Mucosa of descending colon (tissue), 3 donors: ENCODE results near the gene GOLGA6L7. TPM values are rescaled to one million over a fixed set of nuclear protein-coding genes. Genes with fewer than 3 reads are reported as not detected.

Experiments used
- ATAC-seq: fragments of 200-7000 bp; cut with Tn5 transposase; one replicate; pipeline ENCODE4 v1.9.1; 2020; ENCODE audit warnings: mild to moderate bottlenecking, moderate library complexity
- DNase-seq, 3 donors: peaks; one replicate each; pipeline ENCODE4 v3.0.0-alpha.2; 2020
- H3K36me3 ChIP-seq: fragments of 200-600 bp; one replicate; pipeline ENCODE4 v1.8.0; 2021; ENCODE audit warnings: low read depth, mild to moderate bottlenecking
- H3K4me1 ChIP-seq: fragments of 200-600 bp; one replicate; pipeline ENCODE4 v1.8.0; 2021; ENCODE audit warnings: low read depth, mild to moderate bottlenecking
- H3K4me3 ChIP-seq: fragments of 200-600 bp; one replicate; pipeline ENCODE4 v1.8.0; 2021; ENCODE audit warnings: mild to moderate bottlenecking
- H3K9me3 ChIP-seq: fragments of 200-600 bp; one replicate; pipeline ENCODE4 v1.8.0; 2021; ENCODE audit warnings: mild to moderate bottlenecking
- intact Hi-C, 2 donors: fragments of 100-400 bp; cut with DNase I in 1 of 2; cut with micrococcal nuclease in 1 of 2; formaldehyde crosslinking; loops; one replicate each; pipeline versions ENCODE4 v1.11.0 to v1.11.1; 2022; cut with DNase I, micrococcal nuclease
- total RNA-seq, 3 donors: library from RNA; stranded (reverse); fragmentation: NEBNext Ultra II Directional in 2 of 3; extraction: Animal tissue kit (Norgen Biotek cat#: 25700) in 2 of 3; gene quantifications; one replicate each; pipeline versions ENCODE4 v1.2.1 to v1.2.4, GENCODE V29; 2021 to 2023
- TF ChIP-seq, protein P1 (sequence below): fragments of 200-600 bp; IDR thresholded peaks from one replicate; pipeline ENCODE4 v1.8.0; 2022; ENCODE audit warnings: antibody characterized with exemption, mild to moderate bottlenecking
- donor health status: DM: no; HTN: no; CAD: no; lungs with moderate emphysema.
- donor health status: DM: no; HTN: no; CAD: no.
- donor health status: DM: no; HTN: yes; CAD: no.

The GOLGA6L7 gene
- total RNA-seq, 3 donors from 2014 or later: not detected

DNA sequence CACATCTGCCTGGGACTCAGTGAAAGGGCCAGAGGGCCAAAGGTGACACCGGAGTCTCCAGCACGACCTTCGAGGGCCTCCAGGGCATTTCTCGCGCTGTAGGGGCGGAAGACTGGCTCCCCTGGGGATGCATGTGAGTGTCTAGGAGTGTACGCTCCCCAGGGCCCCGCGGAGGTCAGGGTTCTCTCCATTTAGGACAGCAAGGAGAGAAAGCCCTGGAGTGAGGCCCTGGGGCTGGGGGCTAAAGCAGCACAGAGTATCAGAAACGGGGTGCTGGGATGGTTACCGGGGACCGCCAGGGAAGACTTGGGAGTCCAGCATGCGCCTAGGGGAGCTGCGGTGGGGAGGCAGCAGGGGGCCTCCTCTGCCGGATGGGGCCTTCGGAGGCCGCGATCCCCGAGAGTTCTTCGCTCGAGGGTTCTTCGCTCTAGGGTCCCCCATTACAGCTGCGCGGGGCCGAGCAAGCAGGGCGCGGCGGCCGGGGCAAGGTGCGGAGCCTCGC is 36.7 kb upstream of the GOLGA6L7 start:
- no peaks in the 10 kb centered on the region for H3K9me3 ChIP-seq
- ATAC-seq (no peak), DNase-seq (no peak)
- H3K4me3 ChIP-seq: no peak overlapping the region
- no peaks in the 10 kb centered on the region for H3K36me3 ChIP-seq
- peaks cover 3% of the 10 kb centered on the region for H3K4me1 ChIP-seq
- TF ChIP-seq, protein P1, sequence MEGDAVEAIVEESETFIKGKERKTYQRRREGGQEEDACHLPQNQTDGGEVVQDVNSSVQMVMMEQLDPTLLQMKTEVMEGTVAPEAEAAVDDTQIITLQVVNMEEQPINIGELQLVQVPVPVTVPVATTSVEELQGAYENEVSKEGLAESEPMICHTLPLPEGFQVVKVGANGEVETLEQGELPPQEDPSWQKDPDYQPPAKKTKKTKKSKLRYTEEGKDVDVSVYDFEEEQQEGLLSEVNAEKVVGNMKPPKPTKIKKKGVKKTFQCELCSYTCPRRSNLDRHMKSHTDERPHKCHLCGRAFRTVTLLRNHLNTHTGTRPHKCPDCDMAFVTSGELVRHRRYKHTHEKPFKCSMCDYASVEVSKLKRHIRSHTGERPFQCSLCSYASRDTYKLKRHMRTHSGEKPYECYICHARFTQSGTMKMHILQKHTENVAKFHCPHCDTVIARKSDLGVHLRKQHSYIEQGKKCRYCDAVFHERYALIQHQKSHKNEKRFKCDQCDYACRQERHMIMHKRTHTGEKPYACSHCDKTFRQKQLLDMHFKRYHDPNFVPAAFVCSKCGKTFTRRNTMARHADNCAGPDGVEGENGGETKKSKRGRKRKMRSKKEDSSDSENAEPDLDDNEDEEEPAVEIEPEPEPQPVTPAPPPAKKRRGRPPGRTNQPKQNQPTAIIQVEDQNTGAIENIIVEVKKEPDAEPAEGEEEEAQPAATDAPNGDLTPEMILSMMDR: no peak
- intact Hi-C loops: no loop called here

GRCh38 chr15:28884151-28884940 is 35.9 kb upstream of the GOLGA6L7 start:
- intact Hi-C loops: no loop called here
- DNase-seq: no peak
- Histone ChIP-seq H3K9me3 (no peaks in the 10 kb centered on the region), H3K4me3 (no peak overlapping the region), H3K4me1 (peaks cover 3% of the 10 kb centered on the region), H3K36me3 (no peaks in the 10 kb centered on the region)
- TF ChIP-seq, protein P1: no peak
- no peak for ATAC-seq

- ATAC-seq (no peak), DNase-seq (no peak)
- TF ChIP-seq, protein P1: no peak
- peaks cover 1% of the 10 kb centered on the region for H3K4me1 ChIP-seq
- H3K9me3 ChIP-seq: no peaks in the 10 kb centered on the region
- intact Hi-C loops: no loop called here
- no peak overlapping the region for H3K4me3 ChIP-seq
- H3K36me3 ChIP-seq: no peaks in the 10 kb centered on the region
Observed at GRCh38 chr15:28881600-28881999, 33.2 kb upstream of the GOLGA6L7 start.

DNA sequence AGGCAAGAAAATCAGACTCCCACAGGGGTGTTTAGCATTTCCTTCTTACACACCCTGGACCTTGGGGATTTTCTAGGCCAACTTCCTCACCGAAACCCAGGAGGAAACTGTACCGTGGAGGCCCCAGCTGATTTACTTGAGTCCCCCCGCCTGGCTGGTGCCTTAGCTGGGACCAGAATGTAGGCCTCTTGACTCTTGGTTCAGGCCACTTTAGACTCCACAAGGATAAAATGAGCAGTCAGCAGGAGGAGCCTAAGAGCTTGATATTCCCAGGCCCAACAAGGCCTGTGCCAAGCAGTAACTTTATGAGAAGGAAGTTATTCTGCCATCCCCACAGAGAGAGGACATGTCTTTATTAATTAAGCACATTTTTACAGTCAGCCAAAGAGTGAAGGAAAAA is 32.7 kb upstream of the GOLGA6L7 start:
- Histone ChIP-seq H3K4me3 (no peak overlapping the region), H3K36me3 (no peaks in the 10 kb centered on the region), H3K4me1 (no peaks in the 10 kb centered on the region), H3K9me3 (no peaks in the 10 kb centered on the region)
- ATAC-seq: no peak
- intact Hi-C loops: no loop called here
- peak in 1 of 3 donors; percentile 12 for DNase-seq
- TF ChIP-seq, protein P1: no peak

- H3K4me1 ChIP-seq: no peaks in the 10 kb centered on the region
- TF ChIP-seq, protein P1: no peak
- ATAC-seq: no peak
- no peaks in the 10 kb centered on the region for H3K36me3 ChIP-seq
- no peaks in the 10 kb centered on the region for H3K9me3 ChIP-seq
- intact Hi-C loops: no loop called here
- no peak overlapping the region for H3K4me3 ChIP-seq
- DNase-seq: peak in 1 of 3 donors; percentile 3
Observed at GRCh38 chr15:28880680-28881079, 32.2 kb upstream of the GOLGA6L7 start.
